Adrenal gland (tissue), 12 donors: Measurements from ENCODE around the gene VEGFD. TPM values are rescaled to one million over a fixed set of nuclear protein-coding genes. Genes with fewer than 3 reads are reported as not detected.

Source experiments
- DNase-seq, 7 donors: peaks; one replicate each; pipeline ENCODE4 v3.0.0-alpha.2; 2019 to 2020
- H3K27ac ChIP-seq, 5 donors: fragments of 200-600 bp; sonication (generic) in 4 of 5; 1 replicate in 3 of 5; 2 replicates in 2 of 5; pipeline versions ENCODE4 v1.5.1 to v1.8.0; 2016 to 2020; ENCODE audit warnings: mild to moderate bottlenecking in 1 of 5
- H3K27me3 ChIP-seq: fragments of 200-600 bp; 2 replicates; pipeline ENCODE4 v1.8.0; 2021
- H3K36me3 ChIP-seq, 2 donors: fragments of 200-600 bp; replicated peaks in 1 of 2; 1 replicate in 1 of 2; 2 replicates in 1 of 2; pipeline versions ENCODE4 v1.5.1 to v1.8.0; 2018 to 2022
- H3K4me1 ChIP-seq, 2 donors: fragments of 200-600 bp; replicated peaks in 1 of 2; 1 replicate in 1 of 2; 2 replicates in 1 of 2; pipeline versions ENCODE4 v1.5.1 to v1.8.0; 2018 to 2021
- H3K4me3 ChIP-seq, 4 donors: fragments of 200-600 bp; sonication (generic) in 3 of 4; one replicate each; pipeline ENCODE4 v1.5.1; 2016 to 2018
- H3K9me3 ChIP-seq, 3 donors: fragments of 200-600 bp; sonication (generic) in 1 of 3; replicated peaks in 1 of 3; 1 replicate in 2 of 3; 2 replicates in 1 of 3; pipeline versions ENCODE4 v1.5.1 to v1.8.0; 2016 to 2021
- POLR2A ChIP-seq, 2 donors: fragments of 450-650 bp; IDR thresholded peaks; one replicate each; pipeline ENCODE4 v1.6.1; 2017; ENCODE audit warnings: antibody characterized with exemption in 2 of 2, mild to moderate bottlenecking in 2 of 2, moderate library complexity in 1 of 2
- WGBS, 4 donors: extraction: QIAGEN DNeasy Blood & Tissue Kit in 2 of 4; methylation state at CpG; one replicate each; pipeline versions ENCODE4 v1.1.5 to v1.1.7; 2013 to 2017; 5-methylcytosine and 5-hydroxymethylcytosine counted together
- intact Hi-C, 2 donors: fragments of 100-400 bp; cut with DNase I; formaldehyde crosslinking; loops; one replicate each; pipeline versions ENCODE4 v1.14.1 to v1.15.0; 2022 to 2023
- polyA plus RNA-seq, 3 donors: library from polyadenylated mRNA; stranded (reverse); fragments of 200-250 nt in 2 of 3; fragments of 350-450 nt in 1 of 3; fragmentation: Illumina TruSeq in 1 of 3; extraction: RNeasy Lipid Tissue Mini Kit (QIAGEN cat#74804) in 1 of 3; gene quantifications; one replicate each; pipeline ENCODE4 v1.2.3, GENCODE V29; 2013 to 2014
- total RNA-seq, 9 donors: library from RNA; depleted of rRNA in 4 of 9; stranded (reverse); fragments of >200 nt in 4 of 9; fragments of 120-200 nt in 1 of 9; fragmentation: NEBNext Ultra II Directional in 1 of 9; extraction: Animal tissue kit (Norgen Biotek cat#: 25700) in 1 of 9; gene quantifications; one replicate each; pipeline versions ENCODE4 v1.1.0 to v1.2.4, GENCODE V29; 2013 to 2023
- TF ChIP-seq, protein P1 (sequence below), 6 experiments: fragments of 450-650 bp in 4 of 6; fragments of 200-600 bp in 2 of 6; sonication (generic) in 1 of 6; IDR thresholded peaks; 1 replicate in 5 of 6; 2 replicates in 1 of 6; pipeline versions ENCODE4 v1.5.1 to v1.8.0; 2016 to 2021; ENCODE audit warnings: antibody characterized with exemption in 6 of 6, mild to moderate bottlenecking in 2 of 6, moderate library complexity in 1 of 6
- donor health status: healthy with polysubstance abuse.
- donor health status: Bipolar disorder and iron deficiency.
- donor health status: DM: yes; HTN: yes; CAD: no.
- donor health status: DM: no; HTN: no; CAD: no.
- donor health status: DM: no; HTN: no; CAD: no.
- donor health status: DM: yes; HTN: yes; CAD: no.

The VEGFD gene
- total and polyA plus RNA-seq, 12 donors = 0.86 to 23.4 (median 11.4) TPM

DNA sequence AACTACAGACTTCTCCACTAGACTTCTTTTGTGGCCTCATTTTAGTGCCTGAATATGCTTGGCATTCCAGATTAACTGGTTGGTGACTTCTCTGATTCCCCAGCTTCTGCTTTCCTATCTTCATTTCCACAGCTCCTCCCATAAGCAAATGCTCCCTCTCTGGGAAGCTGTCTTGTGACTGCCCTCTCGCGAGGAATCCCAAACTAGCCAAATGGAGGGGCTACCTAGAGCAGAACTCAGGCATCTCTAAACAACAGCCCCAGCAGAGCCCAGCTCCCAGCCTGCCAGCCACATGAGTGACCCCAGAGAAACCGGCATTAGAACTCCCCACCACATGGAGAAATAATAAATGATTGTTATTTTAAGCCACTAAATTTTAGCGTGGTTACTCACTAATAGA, 7.6 kb upstream of the VEGFD start:
- 52 to 95% (median 79%) methylated on average over 4 of the region's 4 CpGs for WGBS, 4 donors
- Histone ChIP-seq H3K4me3 (no peak overlapping the region), H3K9me3 (no peaks in the 10 kb centered on the region), H3K27me3 (no peaks in the 10 kb centered on the region), H3K36me3 (no peaks in the 10 kb centered on the region), H3K4me1 (no peaks in the 10 kb centered on the region), H3K27ac (no peak overlapping the region)
- intact Hi-C loops = no loop called here
- TF ChIP-seq POLR2A (IDR thresholded peaks at IDR 0.05) = no peak
- TF ChIP-seq, protein P1, sequence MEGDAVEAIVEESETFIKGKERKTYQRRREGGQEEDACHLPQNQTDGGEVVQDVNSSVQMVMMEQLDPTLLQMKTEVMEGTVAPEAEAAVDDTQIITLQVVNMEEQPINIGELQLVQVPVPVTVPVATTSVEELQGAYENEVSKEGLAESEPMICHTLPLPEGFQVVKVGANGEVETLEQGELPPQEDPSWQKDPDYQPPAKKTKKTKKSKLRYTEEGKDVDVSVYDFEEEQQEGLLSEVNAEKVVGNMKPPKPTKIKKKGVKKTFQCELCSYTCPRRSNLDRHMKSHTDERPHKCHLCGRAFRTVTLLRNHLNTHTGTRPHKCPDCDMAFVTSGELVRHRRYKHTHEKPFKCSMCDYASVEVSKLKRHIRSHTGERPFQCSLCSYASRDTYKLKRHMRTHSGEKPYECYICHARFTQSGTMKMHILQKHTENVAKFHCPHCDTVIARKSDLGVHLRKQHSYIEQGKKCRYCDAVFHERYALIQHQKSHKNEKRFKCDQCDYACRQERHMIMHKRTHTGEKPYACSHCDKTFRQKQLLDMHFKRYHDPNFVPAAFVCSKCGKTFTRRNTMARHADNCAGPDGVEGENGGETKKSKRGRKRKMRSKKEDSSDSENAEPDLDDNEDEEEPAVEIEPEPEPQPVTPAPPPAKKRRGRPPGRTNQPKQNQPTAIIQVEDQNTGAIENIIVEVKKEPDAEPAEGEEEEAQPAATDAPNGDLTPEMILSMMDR (IDR thresholded peaks at IDR 0.05) = no peak
- no peak for DNase-seq

DNA sequence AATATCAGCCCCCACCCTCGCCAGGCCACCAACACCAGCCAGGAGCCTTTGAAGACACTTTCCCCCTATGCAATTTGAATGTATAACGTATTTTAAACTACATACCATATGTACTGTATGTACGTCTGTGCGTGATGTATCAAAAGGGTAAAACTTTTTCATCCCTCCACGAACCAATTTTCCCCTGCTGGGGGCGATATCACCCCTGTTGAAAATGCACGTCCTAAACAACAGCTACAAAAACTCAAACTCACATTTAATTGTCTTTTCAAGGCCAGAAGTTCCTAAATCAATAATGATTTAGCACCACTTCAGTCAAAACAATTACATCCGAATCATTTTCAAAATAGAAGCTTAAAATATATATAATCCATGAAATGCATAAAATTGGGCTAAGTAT, 1.4 kb downstream of the VEGFD start:
- no peaks in the 10 kb centered on the region for H3K27me3 ChIP-seq
- TF ChIP-seq, protein P1 (IDR thresholded peaks at IDR 0.05) = peak in 2 of 6 experiments; percentile 14 to 17
- TF ChIP-seq POLR2A (IDR thresholded peaks at IDR 0.05) = no peak
- no peaks in the 10 kb centered on the region for H3K9me3 ChIP-seq
- no peak overlapping the region for H3K4me3 ChIP-seq
- H3K27ac ChIP-seq = no peak overlapping the region
- intact Hi-C loops = no loop called here
- H3K36me3 ChIP-seq = no peaks in the 10 kb centered on the region
- no peaks in the 10 kb centered on the region for H3K4me1 ChIP-seq
- no peak for DNase-seq
- WGBS, 4 donors = 54 to 82% (median 68%) methylated on average over 8 of the region's 8 CpGs

DNA sequence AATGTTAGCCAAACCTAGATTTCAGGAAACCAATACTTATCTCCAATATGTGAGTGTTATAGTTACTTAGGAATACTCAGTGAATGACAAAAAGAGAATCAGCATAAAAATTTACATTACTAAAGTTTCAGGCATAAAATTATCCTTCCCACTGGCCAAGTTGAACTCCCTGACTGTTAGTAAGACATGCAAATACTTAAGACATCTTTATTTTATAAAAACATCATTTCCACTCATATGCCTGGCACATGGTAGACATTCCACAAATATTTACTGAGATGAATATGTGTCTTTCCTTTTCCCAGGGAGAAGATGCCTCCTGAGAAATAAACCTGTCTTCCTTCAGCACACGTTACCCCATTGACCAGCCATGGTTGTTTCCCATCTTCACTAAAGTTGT, 7.3 kb downstream of the VEGFD start:
- Histone ChIP-seq H3K9me3 (no peaks in the 10 kb centered on the region), H3K4me3 (no peak overlapping the region), H3K4me1 (no peaks in the 10 kb centered on the region), H3K27me3 (peaks cover 4% of the 10 kb centered on the region), H3K27ac (no peak overlapping the region), H3K36me3 (no peaks in the 10 kb centered on the region)
- intact Hi-C loops = no loop called here
- 74 to 100% (median 85%) methylated on average over 1 of the region's 1 CpG for WGBS, 4 donors
- no peak for DNase-seq
- TF ChIP-seq, protein P1 (IDR thresholded peaks at IDR 0.05) = no peak
- no peak for TF ChIP-seq POLR2A (IDR thresholded peaks at IDR 0.05)

DNA sequence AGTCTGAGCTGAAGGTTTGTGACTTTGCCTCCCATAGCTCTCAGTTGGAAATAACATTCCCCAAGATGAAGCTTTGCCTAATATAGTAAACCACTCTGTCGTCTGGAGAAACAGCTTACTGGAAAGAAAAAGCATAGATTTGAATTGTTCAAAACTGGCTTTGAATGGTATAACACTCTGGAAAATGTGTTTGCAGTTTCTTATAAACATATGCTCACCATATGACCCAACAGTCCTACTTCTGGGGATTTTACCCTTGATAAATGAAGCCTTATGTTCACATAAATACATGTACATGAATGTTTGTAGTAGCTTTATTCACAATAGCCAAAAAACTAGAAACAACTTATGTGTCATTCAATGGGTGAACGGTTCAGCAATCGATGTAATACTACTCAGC, 10.2 kb downstream of the VEGFD start:
- no peaks in the 10 kb centered on the region for H3K4me1 ChIP-seq
- no peaks in the 10 kb centered on the region for H3K36me3 ChIP-seq
- peaks cover 4% of the 10 kb centered on the region for H3K27me3 ChIP-seq
- H3K9me3 ChIP-seq = no peaks in the 10 kb centered on the region
- H3K27ac ChIP-seq = no peak overlapping the region
- no peak overlapping the region for H3K4me3 ChIP-seq
- DNase-seq = no peak
- no peak for TF ChIP-seq POLR2A (IDR thresholded peaks at IDR 0.05)
- TF ChIP-seq, protein P1 (IDR thresholded peaks at IDR 0.05) = no peak
- intact Hi-C loops = no loop called here
- WGBS, 4 donors = 71 to 91% (median 84%) methylated on average over 3 of the region's 3 CpGs
